ENCODE measurements around the gene FBXO11.
"Not testable (repeated sequence)": the region's sequence is repeated elsewhere in the genome, so short reads cannot be mapped to it uniquely, and the experiment has no call there.

The FBXO11 gene

DNA sequence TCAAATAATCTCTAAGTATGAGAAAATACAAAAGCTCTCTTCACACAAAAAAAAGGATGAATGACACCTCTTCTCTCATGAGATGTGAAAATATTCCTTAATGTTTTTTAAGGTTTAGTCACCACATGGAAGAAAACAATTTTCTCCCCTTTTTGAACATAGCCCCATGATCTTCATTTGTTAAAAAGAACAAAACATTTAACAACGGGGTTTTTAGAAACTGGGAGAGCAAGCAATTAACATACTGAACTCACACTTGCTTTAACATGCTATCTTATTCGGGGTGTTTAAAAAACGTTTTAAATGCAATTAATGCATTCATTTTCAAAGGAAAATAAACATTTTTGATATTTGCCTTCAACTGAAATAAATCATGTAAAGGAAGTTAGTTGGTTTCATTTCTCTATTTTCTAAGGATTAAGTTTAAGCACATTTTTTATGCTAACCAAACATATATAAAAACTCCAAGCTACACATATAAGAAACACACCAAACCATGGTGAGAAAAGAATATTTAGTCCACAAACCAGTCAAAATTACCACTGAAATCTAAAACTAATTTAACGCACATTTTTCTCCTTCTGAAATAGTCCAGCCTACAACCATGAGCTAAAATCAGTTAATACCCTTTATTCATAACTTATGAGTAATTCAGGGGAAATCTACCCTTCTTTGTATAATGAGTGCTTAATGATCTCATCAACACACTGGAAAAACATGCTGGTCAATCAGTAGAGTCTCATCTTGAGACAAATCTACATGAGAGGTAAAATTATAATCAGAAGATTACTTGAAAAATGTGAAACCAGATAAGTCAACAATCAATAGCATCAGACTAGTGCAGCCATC lies 8.2 kb downstream of the FBXO11 start:
- peak; percentile 50 to 63 for DNase-seq

DNA sequence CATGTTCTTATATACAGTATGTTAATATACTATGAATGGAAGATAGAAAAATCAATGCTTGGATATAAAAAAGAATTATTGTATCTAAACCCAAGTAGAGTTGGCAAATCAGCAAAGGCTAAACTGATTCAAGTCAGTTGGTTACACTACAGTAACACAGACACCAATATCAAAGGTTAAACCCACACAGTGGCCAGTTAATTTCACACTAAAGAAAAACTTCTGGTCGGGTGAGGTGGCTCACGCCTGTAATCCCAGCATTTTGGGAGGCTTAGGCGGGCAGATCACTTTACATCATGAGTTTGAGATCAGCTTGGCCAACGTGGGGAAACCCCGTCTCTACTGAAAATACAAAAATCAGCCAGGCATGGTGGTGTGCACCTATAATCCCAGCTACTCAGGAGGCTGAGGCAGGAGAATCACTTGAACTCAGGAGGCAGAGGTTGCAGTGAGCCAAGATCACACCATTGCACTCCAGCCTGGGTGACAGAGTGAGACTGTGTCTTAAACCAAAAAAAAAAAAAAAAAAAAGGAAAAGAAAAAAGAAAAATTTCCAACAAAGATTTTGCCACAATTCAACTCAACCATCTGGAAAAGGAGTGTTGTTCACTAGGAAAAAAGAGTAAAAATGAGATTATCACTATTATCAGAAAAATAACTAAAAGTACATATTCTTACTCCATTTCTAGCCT lies 9.0 kb downstream of the FBXO11 start:
- not testable (repeated sequence) for DNase-seq

DNA sequence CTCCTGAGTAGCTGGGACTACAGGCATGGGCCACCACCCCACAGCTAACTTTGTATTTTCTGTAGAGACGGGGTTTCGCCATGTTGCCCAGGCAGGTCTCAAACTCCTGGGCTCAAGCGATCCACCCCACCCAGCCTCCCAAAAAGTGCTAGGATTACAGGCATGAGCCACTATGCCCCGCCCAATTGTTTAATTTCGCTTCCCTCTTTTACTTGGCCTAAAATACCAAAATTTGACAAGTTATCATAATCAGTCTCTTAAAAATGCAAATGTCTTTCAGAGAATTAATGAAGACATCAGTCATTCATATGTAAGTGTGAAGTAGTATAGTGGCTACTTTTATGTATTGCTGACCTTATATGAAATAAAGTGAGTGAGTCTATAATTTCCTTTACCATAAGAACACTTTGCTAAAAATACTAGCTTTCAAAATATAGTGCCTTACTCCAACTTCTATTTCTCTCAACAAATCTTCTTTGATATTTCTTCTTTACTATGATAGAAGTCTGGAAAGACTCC lies 9.8 kb downstream of the FBXO11 start:
- DNase-seq = peak in 1 of 2 donors; percentile 59

DNA sequence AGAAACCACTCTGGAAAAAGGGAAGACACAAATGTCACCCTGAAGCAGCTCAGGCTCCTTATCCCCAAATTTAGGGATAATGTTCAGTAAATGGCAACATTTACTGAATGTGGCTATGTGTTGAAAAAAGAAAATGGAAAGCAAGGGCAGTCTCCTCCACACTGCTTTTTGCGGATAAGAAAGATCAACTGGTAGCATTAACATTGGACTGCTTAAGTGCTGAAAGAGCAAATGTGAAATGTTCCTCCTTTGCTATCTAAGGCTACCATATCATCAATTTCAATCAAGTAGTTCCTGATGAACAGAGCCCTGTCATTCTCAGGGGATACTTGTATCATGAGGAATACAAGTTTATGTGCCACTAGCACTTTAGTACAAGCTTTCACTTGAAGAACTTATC lies 12.5 kb downstream of the FBXO11 start:
- no peak for DNase-seq

DNA sequence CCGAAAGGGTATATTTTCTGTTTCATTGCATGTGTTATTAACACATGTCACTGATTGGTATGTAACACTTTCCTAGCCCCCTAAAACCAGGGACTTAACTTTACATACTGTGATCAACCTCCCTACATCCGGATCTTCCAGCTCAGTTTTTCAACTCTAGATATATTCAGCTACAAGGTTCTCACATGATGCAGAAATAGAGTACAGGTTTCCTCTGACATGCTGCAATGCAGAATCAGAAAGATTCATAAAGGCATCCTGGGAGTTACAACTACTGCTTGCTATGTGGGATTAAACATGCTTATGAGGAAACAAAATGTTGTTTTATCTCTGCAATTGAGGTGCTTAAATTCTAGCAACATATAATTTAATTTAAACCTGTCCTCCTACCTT lies 14.0 kb downstream of the FBXO11 start:
- DNase-seq = no peak

DNA sequence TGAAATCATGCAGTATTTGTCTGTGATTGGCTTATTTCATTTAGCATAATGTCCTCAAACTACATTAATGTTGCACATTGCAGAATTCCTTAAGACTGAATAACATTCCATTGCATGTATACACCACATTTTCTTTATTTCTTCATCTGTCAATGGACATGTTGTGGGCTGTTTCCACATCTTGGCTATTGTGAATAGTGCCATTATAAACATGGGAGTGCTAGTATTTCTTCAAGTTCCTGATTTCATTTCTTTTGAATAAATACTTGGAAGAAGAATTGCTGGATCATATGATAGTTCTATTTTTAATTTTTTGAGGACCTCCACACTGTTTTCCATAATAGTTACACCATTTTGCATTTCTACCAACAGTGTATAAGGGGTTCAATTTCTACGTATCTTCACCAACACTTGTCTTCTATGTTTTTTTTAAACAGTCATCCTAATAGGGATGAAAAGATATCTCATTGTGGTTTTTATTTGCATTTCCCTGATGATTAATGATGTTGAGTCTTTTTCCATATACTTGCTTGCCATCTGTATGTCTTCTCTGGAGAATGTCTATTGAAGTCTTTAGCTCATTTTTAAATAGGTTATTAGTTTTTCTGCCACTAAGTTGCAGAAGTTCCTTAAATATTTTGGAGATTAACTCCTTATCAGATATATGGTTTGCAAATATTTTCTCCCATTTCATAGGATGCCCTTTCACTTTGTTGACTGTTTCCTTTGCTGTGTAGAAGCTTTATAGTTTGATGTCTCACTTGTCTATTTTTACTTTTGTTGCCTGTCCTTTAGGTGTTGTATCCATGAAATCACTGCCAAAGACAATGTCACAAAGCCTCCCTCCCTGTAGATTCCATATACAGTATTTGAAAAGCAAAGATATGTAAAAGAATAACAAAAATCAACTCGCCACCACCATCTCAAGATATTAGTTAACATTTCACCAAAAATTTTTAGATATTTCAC lies 14.6 kb downstream of the FBXO11 start:
- DNase-seq = no peak

DNA sequence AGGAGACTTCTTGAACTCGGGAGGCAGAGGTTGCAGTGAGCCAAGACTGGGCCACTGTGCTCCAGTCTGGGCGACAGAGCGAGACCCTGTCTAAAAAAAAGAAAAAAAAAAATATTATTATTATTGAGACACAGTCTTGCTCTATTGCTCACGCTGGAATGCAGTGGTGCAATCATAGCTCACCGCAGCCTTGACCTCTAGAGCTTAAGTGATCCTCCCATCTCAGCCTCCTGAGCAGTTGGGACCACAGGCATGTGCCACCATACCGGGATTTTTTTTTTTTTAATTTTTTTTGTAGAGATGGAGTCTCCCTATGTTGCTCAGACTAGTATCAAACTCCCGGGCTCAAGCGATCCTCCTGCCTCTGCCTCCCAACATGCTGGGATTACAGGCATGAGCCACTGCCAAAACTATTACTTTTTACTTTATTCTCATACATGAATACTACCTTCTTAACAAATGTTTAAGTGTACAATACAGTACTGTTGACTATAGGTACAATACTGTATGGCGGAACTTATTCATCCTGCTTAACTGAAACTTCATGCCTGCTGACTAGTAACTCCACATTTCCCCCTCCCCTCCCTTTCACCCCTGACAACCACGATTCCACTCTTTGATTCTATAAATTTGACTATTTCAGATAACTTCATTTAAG lies 15.5 kb downstream of the FBXO11 start:
- no peak for DNase-seq

DNA sequence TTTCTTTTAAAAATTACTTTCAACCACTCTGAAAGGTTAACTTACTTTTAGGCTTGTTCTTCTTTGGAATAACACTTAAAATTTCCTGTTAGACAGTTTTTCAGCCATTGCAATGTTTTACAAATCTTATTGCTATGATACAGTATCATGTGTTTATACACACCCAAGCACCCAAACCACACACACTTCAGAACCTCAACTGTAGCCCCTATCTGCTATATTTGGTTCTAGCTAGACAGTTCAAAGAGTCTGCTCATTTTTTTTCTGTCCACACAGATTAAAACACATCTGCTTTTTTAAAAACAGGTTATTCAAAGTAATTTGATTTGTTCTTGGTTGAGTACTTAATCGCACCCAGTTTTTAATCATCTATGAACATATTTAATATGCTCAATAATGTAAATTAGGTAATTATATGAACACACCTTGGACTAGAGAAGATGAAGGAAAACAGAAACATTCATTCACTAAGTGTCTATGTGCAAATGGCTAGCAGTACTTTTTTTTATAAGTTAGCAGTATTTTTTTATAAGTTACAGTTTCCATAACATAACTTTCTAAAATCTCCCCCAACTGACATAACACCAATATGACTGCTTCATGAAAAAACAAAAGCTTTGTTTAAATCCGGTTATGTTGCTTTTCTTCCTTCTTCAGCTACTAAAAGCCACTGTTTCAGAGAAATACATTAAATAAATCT lies 17.6 kb downstream of the FBXO11 start:
- DNase-seq = no peak

DNA sequence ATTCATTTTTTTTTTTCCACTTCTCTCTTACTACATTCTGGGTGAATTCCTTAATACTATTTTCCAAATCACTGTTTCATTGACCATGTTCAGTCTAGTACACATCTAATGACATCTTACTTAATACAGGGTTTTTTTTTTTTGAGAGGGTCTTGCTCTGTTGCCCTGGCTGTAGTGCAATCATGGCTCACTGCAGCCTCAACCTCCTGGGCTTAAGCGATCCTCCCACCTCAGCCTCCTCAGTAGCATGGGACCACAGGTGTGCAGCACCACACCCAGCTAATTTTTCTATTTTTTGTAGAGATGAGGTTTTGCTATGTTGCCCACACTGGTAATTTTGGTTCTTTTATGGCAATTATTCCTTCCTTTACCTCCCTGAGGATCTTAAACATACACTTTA lies 29.4 kb downstream of the FBXO11 start:
- DNase-seq = no peak

DNA sequence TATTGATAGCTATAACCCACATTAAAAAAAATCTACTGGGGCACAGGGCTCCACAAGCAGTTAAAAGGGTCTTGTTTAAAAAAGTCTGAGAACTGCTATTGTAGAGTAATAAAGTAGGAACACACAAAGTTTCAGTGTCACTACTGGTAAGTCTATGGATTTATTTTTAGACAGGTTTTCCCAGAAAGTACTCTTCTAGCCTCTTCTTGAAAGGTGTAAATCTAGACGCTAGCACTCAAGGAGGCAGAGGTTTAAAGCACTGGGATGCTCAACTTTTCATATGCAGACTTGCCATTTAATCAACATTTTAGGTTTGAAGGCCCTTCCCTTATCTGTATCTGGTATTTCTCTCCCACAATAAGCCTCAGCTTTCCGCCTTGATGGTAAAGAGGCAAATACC lies 33.4 kb downstream of the FBXO11 start:
- DNase-seq = no peak

DNA sequence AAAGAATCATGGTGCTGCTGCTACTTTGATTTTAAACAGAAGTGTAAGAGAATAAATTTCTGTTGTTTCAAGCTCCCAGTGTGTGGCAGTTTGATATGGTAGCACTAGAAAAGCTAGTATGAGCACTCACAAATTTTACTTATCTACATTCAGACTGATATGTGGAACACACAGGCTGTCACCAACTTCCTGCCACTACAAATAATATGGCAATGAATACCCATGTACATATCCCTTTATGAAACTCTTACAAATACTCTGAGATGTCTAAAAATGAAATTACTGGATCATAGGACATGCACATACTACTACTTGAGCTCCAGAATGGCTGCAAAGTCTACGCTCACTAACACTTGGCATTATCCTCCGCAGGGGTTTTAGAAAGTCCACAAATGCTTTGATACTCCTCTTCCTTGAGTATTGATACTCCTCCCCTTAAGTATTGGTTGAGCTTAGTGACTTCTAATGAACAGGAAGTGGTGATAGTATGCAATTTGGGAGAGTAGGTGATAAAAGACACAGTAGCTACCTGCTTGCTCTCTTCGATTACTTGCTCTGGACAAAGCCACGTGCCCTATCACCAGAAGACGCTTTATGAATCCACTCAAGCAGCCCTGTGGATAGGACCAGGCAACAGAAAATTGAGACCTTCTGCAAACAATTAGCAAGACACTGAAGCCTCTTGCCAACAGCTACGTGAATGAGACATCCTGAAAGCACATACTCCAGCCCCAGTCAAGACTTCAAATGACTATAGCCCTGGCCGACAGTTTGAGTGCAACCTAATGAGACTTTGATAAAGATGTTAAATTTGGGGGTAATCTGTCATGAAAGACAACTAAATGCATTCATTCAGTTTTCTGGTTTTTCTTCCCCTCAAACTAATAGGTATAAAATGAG lies 35.4 kb downstream of the FBXO11 start:
- DNase-seq = no peak

DNA sequence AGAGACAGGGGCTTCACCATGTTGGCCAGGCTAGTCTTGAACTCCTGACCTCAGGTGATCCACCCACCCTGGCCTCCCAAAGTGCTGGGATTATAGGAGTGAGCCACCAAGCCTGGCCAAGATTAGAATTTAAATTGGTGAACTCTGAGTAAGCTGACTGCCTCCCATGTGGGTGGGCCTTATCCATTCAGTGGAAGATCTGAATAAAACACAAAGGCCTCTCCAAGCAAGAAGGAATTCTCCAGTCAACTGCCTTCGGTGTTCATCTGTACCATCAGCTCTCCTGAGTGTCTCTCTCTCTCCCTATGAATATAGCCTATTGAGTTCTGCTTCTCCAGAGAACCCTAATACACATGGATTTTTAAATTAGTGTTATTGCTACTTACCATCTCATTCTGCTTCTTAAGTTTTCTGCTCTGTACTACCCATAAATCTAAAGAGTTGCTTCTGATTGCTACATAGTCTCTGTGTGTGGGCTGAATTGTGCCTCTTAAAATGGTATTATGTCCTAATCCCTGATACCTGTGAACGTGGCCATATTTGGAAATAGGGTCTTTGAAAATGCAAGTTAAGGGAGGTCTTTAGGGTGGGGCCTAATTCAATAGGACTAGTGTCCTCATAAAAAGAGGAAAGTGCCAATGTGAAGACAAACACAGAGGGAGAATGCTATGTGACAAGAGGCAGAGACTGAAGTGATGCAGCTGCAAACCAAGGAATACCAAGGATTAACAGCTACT lies 36.3 kb downstream of the FBXO11 start:
- no peak for DNase-seq

DNA sequence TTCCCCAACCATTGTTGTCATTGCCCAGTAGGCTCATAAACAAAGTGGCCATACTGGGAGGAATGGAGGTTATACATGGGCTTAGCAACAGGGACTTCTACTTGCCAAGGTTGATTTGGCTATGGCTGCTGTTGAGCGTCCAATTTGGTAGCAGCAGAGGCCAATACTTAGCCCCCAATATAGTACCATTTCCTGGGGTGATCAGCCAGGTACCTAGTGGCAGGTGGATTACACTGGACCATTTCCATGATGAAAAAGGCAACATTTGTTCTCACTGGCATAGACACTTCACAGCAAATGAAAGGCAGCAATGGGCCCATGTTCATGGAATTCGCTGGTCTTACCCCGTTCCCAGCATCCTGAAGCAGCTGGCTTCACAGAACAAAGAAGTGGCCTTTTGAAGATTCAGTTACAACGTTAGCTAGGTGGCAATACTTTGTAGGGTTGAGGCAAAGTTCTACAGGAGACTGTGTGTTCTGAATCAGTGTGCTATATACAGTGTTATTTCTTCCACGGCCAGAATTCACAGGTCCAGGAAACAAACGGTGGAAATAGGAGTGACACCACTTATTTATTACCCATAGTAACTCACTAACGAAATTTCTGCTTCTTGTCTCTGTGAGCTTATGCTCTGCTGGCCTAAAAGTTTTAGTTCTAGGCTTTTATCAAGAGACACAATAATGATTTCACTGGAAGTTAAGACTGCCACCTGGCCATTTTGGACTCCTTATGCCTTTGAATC lies 37.5 kb downstream of the FBXO11 start:
- DNase-seq = no peak

DNA sequence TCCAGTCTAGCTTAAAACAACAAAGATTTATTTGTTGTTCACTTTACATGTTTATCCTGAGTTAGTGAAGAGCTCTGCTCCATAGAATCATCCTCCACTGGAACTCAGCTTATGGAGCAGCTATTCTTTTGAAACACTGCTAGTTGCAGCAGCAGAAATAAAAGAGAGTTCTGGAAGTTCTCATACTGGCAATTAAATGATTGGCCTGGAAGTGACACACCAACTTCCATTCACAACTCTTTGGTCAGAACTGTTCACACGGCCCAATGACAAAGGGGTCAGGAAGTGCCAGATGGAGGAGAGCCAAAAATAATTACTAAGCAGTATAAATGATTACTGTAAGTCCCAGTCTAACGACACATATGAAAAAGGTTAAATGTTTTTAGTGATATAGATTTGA lies 39.1 kb downstream of the FBXO11 start:
- peak; percentile 13 to 34 for DNase-seq

DNA sequence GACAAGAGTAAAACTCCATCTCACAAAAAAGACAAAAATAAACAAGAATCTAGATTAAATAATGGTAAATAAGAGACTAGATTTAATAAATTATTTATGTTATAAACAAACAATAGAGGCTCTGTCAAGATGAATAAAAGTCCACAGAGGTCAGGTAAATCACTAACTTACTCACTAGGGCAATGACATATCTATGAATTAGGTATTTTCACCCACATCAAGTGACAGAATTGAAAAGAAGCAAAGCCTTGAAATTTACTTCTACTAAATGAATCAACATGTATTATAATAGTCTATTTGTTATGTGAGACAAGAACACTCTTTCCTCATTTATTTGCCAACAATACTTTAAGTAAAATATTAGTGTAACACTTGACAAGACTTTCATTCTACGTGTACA lies 41.7 kb downstream of the FBXO11 start:
- no peak for DNase-seq

DNA sequence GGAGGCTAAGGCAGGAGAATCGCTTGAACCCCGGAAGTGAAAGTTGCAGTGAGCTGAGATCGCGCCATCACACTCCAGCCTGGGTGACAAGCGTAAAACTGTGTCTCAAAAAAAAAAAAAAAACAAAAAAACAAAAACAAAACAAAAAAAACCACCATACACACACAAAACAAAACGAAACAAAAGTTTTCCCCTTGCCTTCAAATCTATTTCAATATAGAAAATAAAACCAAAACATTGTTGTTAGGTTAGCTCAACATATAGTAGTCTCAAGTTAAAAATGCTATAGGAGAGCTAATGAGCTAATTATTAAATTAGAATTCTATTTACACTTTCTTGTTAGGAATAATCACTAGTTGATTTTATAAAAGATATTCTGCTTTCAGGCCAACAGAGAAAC lies 43.3 kb downstream of the FBXO11 start:
- DNase-seq = no peak

DNA sequence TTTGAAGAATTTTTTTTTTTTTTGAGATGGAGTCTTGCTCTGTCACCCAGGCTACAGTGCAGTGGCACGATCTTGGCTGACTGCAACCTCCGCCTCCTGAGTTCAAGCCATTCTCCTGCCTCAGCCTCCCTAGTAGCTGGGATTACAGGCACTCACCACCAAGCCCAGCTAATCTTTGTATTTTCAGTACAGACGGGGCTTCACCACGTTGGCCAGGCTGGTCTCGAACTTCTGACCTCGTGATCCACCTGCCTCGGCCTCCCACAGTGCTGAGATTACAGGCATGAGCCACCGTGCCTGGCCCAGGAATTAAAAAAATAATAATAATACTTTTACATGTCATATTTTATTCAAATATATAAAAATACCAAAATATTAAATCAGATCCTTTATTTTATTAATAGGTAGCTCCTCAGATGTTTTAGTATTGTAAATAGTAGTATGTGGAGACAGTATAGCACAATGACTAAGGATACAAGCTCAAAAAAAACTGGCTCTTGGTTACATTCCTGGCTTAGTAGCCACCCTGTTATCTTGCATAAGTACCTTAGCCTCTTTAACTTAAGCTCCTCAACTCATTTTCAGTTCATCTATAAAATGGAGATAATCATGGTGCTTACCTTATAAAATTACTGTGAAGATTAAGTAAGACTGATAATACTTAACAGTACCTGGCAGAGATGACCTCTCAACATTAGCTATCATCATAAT lies 53.1 kb downstream of the FBXO11 start:
- not testable (repeated sequence) for DNase-seq

DNA sequence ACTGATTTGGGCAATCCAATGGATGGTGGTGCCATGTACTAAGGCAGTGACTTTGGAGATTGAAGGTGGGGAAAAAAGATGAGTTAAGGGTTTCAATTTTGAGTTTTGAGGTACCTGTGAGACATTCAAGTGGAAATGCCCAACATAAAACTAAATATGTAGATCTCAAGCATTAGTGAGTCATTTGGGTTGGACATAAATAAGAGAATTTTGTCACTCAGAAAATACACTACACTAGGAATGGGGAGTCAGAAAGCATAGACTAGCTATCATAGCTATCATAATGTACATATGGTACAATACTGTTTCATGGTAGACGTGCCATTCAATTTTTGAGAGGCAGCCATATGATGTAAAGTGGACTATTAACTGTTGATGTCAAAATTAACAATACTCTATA lies 56.1 kb downstream of the FBXO11 start:
- DNase-seq = no peak

DNA sequence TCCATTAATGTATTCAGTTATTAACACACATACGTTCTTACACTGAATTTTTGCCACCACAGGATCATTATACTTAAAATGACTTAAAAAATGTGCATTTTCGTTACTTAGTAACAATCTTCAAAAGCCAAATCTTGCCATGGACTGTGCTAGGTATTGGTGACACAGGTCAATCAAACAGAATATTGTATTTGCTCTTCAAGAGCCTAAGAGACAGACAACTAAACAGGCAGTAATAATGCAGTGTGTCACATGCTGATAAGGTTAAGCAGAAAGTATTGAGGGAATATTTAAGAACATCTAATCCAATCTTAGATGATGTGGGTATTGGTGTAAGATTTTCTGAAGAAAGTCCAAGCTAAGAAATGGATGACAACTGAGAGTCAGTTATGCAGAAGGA lies 56.9 kb downstream of the FBXO11 start:
- no peak for DNase-seq

Measured in inflammatory macrophage treated with lipopolysaccharide for 1 hour (primary cell).